HCT116 (cell line): ENCODE measurements around the gene KCNA3. TPM values are rescaled to one million over a fixed set of nuclear protein-coding genes. Genes with fewer than 3 reads are reported as not detected.

ENCODE experiments used
- ATAC-seq: fragments of 200-7000 bp; cut with Tn5 transposase; 2 replicates; pipeline ENCODE4 v1.9.1; 2020; ENCODE audit warnings: mild to moderate bottlenecking, moderate library complexity
- BruUV-seq: library from RNA; stranded (reverse); fragments of 400-500 nt; replicated peaks from 2 replicates; lab custom pipeline; 2021; lab: Mats Ljungman, UMichigan
- CTCF ChIA-PET: fragments of 300-600 bp; sonication (Branson Sonifier 250); formaldehyde crosslinking; loops from one replicate; lab custom pipeline; 2021; ENCODE audit warnings: antibody characterized with exemption; lab: Charles Lee
- POLR2A ChIA-PET: fragments of 300-600, 350-600 bp; sonication (Branson Sonifier 250); formaldehyde crosslinking; loops from one replicate; lab custom pipeline; 2021; ENCODE audit warnings: antibody characterized with exemption; lab: Charles Lee
- RAD21 ChIA-PET, 2 experiments: fragments of 300-600 bp; sonication (Branson Sonifier 250); formaldehyde crosslinking; loops; one replicate each; lab custom pipeline; 2023; ENCODE audit warnings: low total read pairs in 2 of 2; ENCODE audit not compliant: uncharacterized antibody in 2 of 2, unreplicated experiment in 2 of 2, low non-redundant PET in 1 of 2; lab: Charles Lee
- DNase-seq: peaks from one replicate; pipeline ENCODE4 v3.0.0-alpha.2; 2010; ENCODE audit warnings: low read depth, low spot score
- H2AFZ ChIP-seq: fragments of 200-600 bp; shearing (Covaris generic), sonication (generic); 2 replicates; pipeline ENCODE4 v1.6.1; 2017; ENCODE audit warnings: low read depth, mixed run types, mixed read lengths, antibody characterized with exemption, low read length; ENCODE audit not compliant: poor library complexity, severe bottlenecking
- H3K27ac ChIP-seq: 2 replicates; pipeline ENCODE4 v1.5.1; 2012; ENCODE audit warnings: low read depth, low read length
- H3K27me3 ChIP-seq: fragments of 200-600 bp; sonication (generic); 2 replicates; pipeline ENCODE4 v1.6.1; 2016; ENCODE audit warnings: mixed run types, low read length, mixed read lengths; ENCODE audit not compliant: insufficient read depth
- H3K36me3 ChIP-seq, 2 experiments: fragments of 200-500 bp in 1 of 2; fragments of 200-600 bp in 1 of 2; sonication (Bioruptor generic) in 1 of 2; sonication (generic) in 1 of 2; 2 replicates each; pipeline versions ENCODE4 v1.5.1 to v1.6.1; 2014 to 2016; ENCODE audit warnings: low read length in 2 of 2, inconsistent platforms in 1 of 2, mixed read lengths in 1 of 2, mixed run types in 1 of 2; ENCODE audit not compliant: insufficient read depth in 2 of 2, control insufficient read depth in 1 of 2
- H3K4me1 ChIP-seq, 2 experiments: fragments of 200-600 bp in 1 of 2; sonication (generic) in 1 of 2; 2 replicates each; pipeline versions ENCODE4 v1.5.1 to v1.6.1; 2012 to 2017; ENCODE audit warnings: low read length in 2 of 2, inconsistent platforms in 1 of 2, mild to moderate bottlenecking in 1 of 2, mixed read lengths in 1 of 2, mixed run types in 1 of 2, moderate library complexity in 1 of 2; ENCODE audit not compliant: insufficient read depth in 2 of 2, control insufficient read depth in 1 of 2
- H3K4me2 ChIP-seq: fragments of 200-600 bp; sonication (generic); 2 replicates; pipeline ENCODE4 v1.6.1; 2017; ENCODE audit warnings: mixed run types, low read length, mixed read lengths
- H3K4me3 ChIP-seq, 2 experiments: fragments of 200-600 bp in 1 of 2; sonication (generic) in 1 of 2; replicated peaks in 1 of 2; 2 replicates each; pipeline ENCODE4 v1.5.1; 2011 to 2016; ENCODE audit warnings: low read length in 2 of 2, control low read depth in 1 of 2, low read depth in 1 of 2, mild to moderate bottlenecking in 1 of 2, mixed read lengths in 1 of 2, mixed run types in 1 of 2
- H3K79me2 ChIP-seq: fragments of 200-600 bp; sonication (generic); 2 replicates; pipeline ENCODE4 v1.6.1; 2017; ENCODE audit warnings: mild to moderate bottlenecking, mixed run types, low read length, moderate library complexity, mixed read lengths; ENCODE audit not compliant: insufficient read depth
- H3K9ac ChIP-seq: fragments of 200-600 bp; sonication (generic); 2 replicates; pipeline ENCODE4 v1.6.1; 2016; ENCODE audit warnings: low read length, mixed read lengths
- H3K9me2 ChIP-seq: fragments of 200-600 bp; sonication (generic), shearing (Covaris generic); 2 replicates; pipeline ENCODE4 v1.6.1; 2017; ENCODE audit warnings: mixed run types, mild to moderate bottlenecking, moderate library complexity; ENCODE audit not compliant: insufficient read depth
- H3K9me3 ChIP-seq, 2 experiments: fragments of 200-500 bp in 1 of 2; fragments of 200-600 bp in 1 of 2; sonication (Bioruptor generic) in 1 of 2; sonication (generic) in 1 of 2; 2 replicates each; pipeline ENCODE4 v1.6.1; 2014 to 2017; ENCODE audit warnings: low read length in 2 of 2, mixed read lengths in 2 of 2, inconsistent platforms in 1 of 2, low read depth in 1 of 2, mild to moderate bottlenecking in 1 of 2, mixed run types in 1 of 2, moderate library complexity in 1 of 2; ENCODE audit not compliant: control insufficient read depth in 1 of 2, insufficient read depth in 1 of 2
- H4K20me1 ChIP-seq: fragments of 200-600 bp; sonication (generic), shearing (Covaris generic); 2 replicates; pipeline ENCODE4 v1.6.1; 2017; ENCODE audit warnings: mixed run types, mild to moderate bottlenecking, moderate library complexity; ENCODE audit not compliant: insufficient read depth
- CBX3 ChIP-seq: IDR thresholded peaks from 2 replicates; pipeline ENCODE4 v1.6.1; 2012; ENCODE audit warnings: low read depth
- CEBPB ChIP-seq: IDR thresholded peaks from 2 replicates; pipeline ENCODE4 v1.6.1; 2012; ENCODE audit warnings: low read depth
- EGR1 ChIP-seq: IDR thresholded peaks from 2 replicates; pipeline ENCODE4 v1.6.1; 2012; ENCODE audit warnings: low read depth
- ELF1 ChIP-seq: IDR thresholded peaks from 2 replicates; pipeline ENCODE4 v1.6.1; 2012; ENCODE audit warnings: low read depth, borderline replicate concordance
- EZH2 ChIP-seq: fragments of 200-600 bp; sonication (generic); IDR thresholded peaks from 2 replicates; pipeline ENCODE4 v1.6.1; 2017; ENCODE audit warnings: antibody characterized with exemption, mixed run types
- EZH2phosphoT487 ChIP-seq: fragments of 200-600 bp; IDR thresholded peaks from 2 replicates; pipeline ENCODE4 v1.6.1; 2018; ENCODE audit warnings: antibody characterized with exemption, borderline replicate concordance
- FOSL1 ChIP-seq: IDR thresholded peaks from 2 replicates; pipeline ENCODE4 v1.6.1; 2012; ENCODE audit warnings: low read depth
- JUND ChIP-seq: IDR thresholded peaks from 2 replicates; pipeline ENCODE4 v1.6.1; 2012
- RAD21 ChIP-seq: IDR thresholded peaks from 2 replicates; pipeline ENCODE4 v1.6.1; 2012; ENCODE audit warnings: low read depth, mild to moderate bottlenecking
- SIN3A ChIP-seq: IDR thresholded peaks from 2 replicates; pipeline ENCODE4 v1.6.1; 2012; ENCODE audit warnings: low read depth
- SP1 ChIP-seq: IDR thresholded peaks from 2 replicates; pipeline ENCODE4 v1.6.1; 2012; ENCODE audit warnings: low read depth
- SRF ChIP-seq: IDR thresholded peaks from 2 replicates; pipeline ENCODE4 v1.6.1; 2012; ENCODE audit warnings: low read depth
- TCF7L2 ChIP-seq: IDR thresholded peaks from 2 replicates; pipeline ENCODE4 v1.7.0; 2011; ENCODE audit warnings: borderline replicate concordance, inconsistent platforms; ENCODE audit not compliant: insufficient read depth, insufficient read length; ENCODE audit errors: extremely low read depth
- ZFX ChIP-seq: fragments of 450-650 bp; IDR thresholded peaks from 2 replicates; pipeline ENCODE4 v1.6.1; 2017
- ZNF274 ChIP-seq: fragments of 200-500 bp; sonication (Bioruptor generic); IDR thresholded peaks from 2 replicates; pipeline ENCODE4 v1.6.1; 2014; ENCODE audit warnings: mild to moderate bottlenecking, low read depth, low read length, inconsistent platforms
- intact Hi-C: fragments of 100-400 bp; cut with micrococcal nuclease; formaldehyde crosslinking; loops from 2 replicates; pipeline ENCODE4 v1.10.0; 2022
- total RNA-seq: library from RNA; stranded (reverse); gene quantifications from one replicate; pipeline ENCODE4 v1.2.1, GENCODE V29; 2021; ENCODE audit not compliant: unreplicated experiment
- TF ChIP-seq, protein P1 (sequence below): IDR thresholded peaks from 2 replicates; pipeline ENCODE4 v1.6.1; 2012
- TF ChIP-seq, protein P2 (sequence below): IDR thresholded peaks from 2 replicates; pipeline ENCODE4 v1.6.1; 2012; ENCODE audit warnings: low read depth
- TF ChIP-seq, protein P3 (sequence below): IDR thresholded peaks from 2 replicates; pipeline ENCODE4 v1.6.1; 2012

The KCNA3 gene
- total RNA-seq, 1 experiment from 2014 or later: 0.07 TPM

DNA sequence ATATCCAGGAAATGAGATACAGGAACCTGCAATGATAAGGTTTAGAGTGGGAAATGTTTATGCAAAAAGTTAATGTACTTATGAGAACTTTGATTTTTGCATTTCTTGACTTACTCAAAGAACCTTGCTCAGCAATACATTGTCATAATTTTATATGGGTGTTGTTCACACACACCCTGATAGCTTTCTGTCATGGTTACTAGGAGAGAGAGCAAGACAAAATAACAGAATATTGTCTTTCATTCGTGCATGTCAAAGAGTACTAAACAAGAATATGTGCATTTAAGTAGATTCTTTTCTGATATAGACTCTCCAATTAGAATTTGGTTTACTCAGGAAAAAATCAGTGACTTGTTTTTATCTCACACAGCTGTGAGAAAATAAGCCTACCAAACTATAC, 27.5 kb upstream of the KCNA3 start:
- H3K4me2 ChIP-seq: no peak overlapping the region
- no peak overlapping the region for H3K27ac ChIP-seq
- H3K4me1 ChIP-seq: no peaks in the 10 kb centered on the region
- H3K9ac ChIP-seq: no peak overlapping the region
- H3K4me3 ChIP-seq: no peak overlapping the region
- H3K79me2 ChIP-seq: no peaks in the 10 kb centered on the region
- POLR2A ChIA-PET: no interaction called here
- no peak for DNase-seq
- no peak for TF ChIP-seq JUND
- TF ChIP-seq ZFX: no peak
- no peak for TF ChIP-seq RAD21
- no peak for TF ChIP-seq CBX3
- no peak for TF ChIP-seq CEBPB
- TF ChIP-seq SIN3A: no peak
- TF ChIP-seq SP1: no peak
- no peak for TF ChIP-seq EGR1
- TF ChIP-seq, protein P1, sequence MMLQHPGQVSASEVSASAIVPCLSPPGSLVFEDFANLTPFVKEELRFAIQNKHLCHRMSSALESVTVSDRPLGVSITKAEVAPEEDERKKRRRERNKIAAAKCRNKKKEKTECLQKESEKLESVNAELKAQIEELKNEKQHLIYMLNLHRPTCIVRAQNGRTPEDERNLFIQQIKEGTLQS: no peak
- no peak for TF ChIP-seq SRF
- no peak for TF ChIP-seq FOSL1
- TF ChIP-seq EZH2: no peak
- CTCF ChIA-PET: no interaction called here
- RAD21 ChIA-PET: no interaction called here
- H3K27me3 ChIP-seq: peaks cover 44% of the 10 kb centered on the region
- 0 out of 4 replicates have a peak, but pooled peaks cover 0 to 3% of the 10 kb centered on the region in 2 experiments for H3K9me3 ChIP-seq
- H2AFZ ChIP-seq: no peak overlapping the region
- intact Hi-C loops: loop anchor here (5.0 kb wide), 1 partner anchor 35 kb away; no protein-coding TSS in a partner anchor
- no peaks in the 10 kb centered on the region for H3K36me3 ChIP-seq
- no peak for ATAC-seq
- H3K9me2 ChIP-seq: no peaks in the 10 kb centered on the region
- BruUV-seq: no TSS peak
- no peaks in the 10 kb centered on the region for H4K20me1 ChIP-seq

DNA sequence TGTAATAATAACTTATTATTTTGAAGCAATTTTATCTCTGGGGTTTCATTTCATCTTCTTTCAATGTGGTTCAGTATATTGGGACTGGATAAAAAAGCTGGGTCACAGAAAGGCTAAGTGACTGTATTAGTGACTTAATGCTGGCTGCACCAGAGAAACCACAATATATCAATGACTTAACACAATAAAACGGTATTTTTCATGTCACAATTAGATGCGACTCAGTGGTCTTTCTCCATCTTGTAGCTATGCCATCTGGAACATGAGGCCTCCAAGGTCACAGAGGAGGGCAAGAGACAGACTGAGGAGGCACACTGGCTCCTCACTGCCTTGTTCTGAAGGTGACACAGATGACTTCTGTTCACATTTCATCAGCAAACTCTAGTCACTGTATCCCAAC, 26.0 kb upstream of the KCNA3 start:
- Histone ChIP-seq H3K27ac (no peak overlapping the region), H3K4me2 (no peak overlapping the region), H3K4me3 (no peak overlapping the region), H3K4me1 (no peaks in the 10 kb centered on the region), H3K9me2 (no peaks in the 10 kb centered on the region), H2AFZ (no peak overlapping the region), H3K36me3 (no peaks in the 10 kb centered on the region), H3K9ac (no peak overlapping the region), H3K79me2 (no peaks in the 10 kb centered on the region), H3K9me3 (0 out of 4 replicates have a peak, but pooled peaks cover 0 to 3% of the 10 kb centered on the region in 2 experiments), H3K27me3 (peaks cover 38% of the 10 kb centered on the region), H4K20me1 (no peaks in the 10 kb centered on the region)
- ChIA-PET CTCF (no interaction called here), POLR2A (no interaction called here), RAD21 (no interaction called here)
- DNase-seq (no peak), ATAC-seq (no peak)
- BruUV-seq: no TSS peak
- intact Hi-C loops: loop anchor here (5.0 kb wide), 1 partner anchor 33 kb away; no protein-coding TSS in a partner anchor
- TF ChIP-seq, protein P2, sequence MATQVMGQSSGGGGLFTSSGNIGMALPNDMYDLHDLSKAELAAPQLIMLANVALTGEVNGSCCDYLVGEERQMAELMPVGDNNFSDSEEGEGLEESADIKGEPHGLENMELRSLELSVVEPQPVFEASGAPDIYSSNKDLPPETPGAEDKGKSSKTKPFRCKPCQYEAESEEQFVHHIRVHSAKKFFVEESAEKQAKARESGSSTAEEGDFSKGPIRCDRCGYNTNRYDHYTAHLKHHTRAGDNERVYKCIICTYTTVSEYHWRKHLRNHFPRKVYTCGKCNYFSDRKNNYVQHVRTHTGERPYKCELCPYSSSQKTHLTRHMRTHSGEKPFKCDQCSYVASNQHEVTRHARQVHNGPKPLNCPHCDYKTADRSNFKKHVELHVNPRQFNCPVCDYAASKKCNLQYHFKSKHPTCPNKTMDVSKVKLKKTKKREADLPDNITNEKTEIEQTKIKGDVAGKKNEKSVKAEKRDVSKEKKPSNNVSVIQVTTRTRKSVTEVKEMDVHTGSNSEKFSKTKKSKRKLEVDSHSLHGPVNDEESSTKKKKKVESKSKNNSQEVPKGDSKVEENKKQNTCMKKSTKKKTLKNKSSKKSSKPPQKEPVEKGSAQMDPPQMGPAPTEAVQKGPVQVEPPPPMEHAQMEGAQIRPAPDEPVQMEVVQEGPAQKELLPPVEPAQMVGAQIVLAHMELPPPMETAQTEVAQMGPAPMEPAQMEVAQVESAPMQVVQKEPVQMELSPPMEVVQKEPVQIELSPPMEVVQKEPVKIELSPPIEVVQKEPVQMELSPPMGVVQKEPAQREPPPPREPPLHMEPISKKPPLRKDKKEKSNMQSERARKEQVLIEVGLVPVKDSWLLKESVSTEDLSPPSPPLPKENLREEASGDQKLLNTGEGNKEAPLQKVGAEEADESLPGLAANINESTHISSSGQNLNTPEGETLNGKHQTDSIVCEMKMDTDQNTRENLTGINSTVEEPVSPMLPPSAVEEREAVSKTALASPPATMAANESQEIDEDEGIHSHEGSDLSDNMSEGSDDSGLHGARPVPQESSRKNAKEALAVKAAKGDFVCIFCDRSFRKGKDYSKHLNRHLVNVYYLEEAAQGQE: no peak
- no peak for TF ChIP-seq EZH2phosphoT487
- TF ChIP-seq, protein P3, sequence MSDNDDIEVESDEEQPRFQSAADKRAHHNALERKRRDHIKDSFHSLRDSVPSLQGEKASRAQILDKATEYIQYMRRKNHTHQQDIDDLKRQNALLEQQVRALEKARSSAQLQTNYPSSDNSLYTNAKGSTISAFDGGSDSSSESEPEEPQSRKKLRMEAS: no peak
- TF ChIP-seq JUND: no peak
- TF ChIP-seq, protein P1: no peak
- no peak for TF ChIP-seq TCF7L2
- TF ChIP-seq SRF: no peak
- TF ChIP-seq ELF1: no peak
- no peak for TF ChIP-seq CBX3
- no peak for TF ChIP-seq ZNF274
